GM18507 (cell line): Measurements from ENCODE around the gene SMO.

Experiments
- DNase-seq: peaks from one replicate; pipeline ENCODE4 v3.0.0; 2011; ENCODE audit warnings: low read depth; ENCODE audit not compliant: insufficient read length; ENCODE audit errors: extremely low spot score
- FAIRE-seq: peaks from 2 replicates; lab custom pipeline; 2011; peaks lifted over from hg19 to GRCh38; lab: Jason Lieb, UNC

SMO gene

GRCh38 chr7:129188372-129188891 lies at the start of gene SMO:
Gene SMO, plus strand, starts transcription at chr7:129188633. Its CDS starts 519 bp downstream, at chr7:129189152.
- FAIRE-seq, result no peak
- DNase-seq, result no peak

DNA sequence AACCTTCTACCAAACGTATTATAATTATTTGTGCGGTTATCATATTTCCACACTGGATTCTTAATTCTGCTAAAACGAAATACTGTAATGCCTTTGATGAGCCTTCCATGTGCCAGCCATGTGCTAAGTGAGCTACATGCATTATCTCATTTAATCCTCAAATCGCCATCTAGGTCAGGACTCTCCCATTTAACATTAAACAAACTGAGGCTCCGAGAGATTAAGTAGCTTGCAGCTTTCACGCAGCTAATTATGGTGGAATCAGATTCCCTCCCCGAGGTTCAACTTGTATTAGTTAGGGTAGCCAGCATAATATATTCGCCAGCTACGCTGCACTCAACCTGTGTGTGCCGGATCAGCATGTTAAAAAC lies 44.7 kb upstream of the SMO start:
- no peak for DNase-seq
- FAIRE-seq, result no peak

- peak; percentile 46 for FAIRE-seq
- DNase-seq, result peak; percentile 81
These were observed 44.2 kb upstream of the SMO start, which contains the start of gene TSPAN33 for GRCh38 chr7:129144095-129144833. Gene TSPAN33, plus strand, starts transcription at chr7:129144707. Its CDS starts 274 bp downstream, at chr7:129144981.

DNA sequence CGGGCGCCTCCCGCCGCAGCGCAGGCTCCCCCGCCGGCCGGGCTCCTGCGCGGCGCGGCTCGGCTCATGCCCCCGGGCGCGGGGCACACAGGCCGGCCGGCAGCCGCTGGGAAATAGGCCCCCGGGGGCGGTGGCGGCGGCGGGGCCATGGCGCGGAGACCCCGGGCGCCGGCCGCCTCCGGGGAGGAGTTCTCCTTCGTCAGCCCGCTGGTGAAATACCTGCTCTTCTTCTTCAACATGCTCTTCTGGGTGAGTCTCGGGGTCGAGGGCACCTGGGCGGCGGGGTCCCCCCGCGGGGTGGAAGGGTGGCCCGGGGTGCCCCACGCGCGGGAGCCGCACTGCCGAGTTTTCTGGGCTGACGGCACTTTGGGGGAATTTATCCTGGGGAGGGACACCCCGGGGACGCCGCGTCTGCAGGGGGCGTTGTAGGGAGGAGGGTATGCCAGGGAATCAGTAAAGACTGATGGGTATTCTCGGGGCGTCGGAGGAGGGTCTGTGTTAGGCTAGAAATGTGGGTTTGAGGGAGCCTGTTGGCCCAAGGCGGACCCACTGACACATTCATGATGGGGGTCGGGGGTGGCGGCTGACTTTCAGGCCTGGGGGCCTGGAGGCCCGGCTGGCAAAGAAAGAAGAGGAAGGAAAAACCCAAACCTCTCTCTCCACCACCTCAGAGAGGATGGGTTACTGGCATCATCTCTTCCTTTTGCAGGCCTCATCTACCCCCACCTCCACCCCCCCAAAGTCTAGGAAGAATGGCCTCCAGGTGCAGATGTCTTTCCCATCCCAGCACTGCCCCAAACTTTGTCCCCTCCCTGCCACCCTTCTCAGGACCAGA lies 43.4 kb upstream of the SMO start:
- DNase-seq, result no peak
- FAIRE-seq, result peak; percentile 56

GRCh38 chr7:129146237-129146979 lies 42.0 kb upstream of the SMO start:
- FAIRE-seq, result peak; percentile 89
- DNase-seq, result no peak

DNA sequence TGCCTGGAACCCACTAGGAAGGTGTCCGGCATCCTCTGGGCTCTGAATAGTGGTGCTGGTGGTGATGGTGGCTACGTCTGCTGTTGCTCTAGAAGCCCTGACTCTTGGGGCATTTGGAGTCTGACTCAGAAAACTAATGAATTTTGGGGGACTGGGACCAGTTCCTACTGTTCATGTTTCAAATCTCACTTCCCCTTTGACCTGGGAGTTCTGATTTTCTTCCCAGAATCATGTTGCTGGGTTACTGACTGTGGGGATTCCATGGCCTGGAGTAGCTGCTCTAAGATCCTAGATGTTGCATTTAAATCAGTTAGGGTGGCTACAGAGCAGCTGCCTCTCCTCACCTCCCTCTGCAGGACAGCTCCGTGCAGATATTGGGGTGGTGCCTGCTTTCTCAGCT lies 40.7 kb upstream of the SMO start:
- FAIRE-seq (no peak), DNase-seq (no peak)

- no peak for FAIRE-seq
These were observed 38.9 kb upstream of the SMO start for GRCh38 chr7:129149511-129149910.

GRCh38 chr7:129150199-129150996 lies 38.0 kb upstream of the SMO start:
- DNase-seq (no peak), FAIRE-seq (no peak)

More at GRCh38 chr7:129149511-129149910, 38.9 kb upstream of the SMO start:
- no peak for DNase-seq

- FAIRE-seq (no peak), DNase-seq (no peak)
These were observed 30.8 kb upstream of the SMO start for GRCh38 chr7:129157651-129158050.

DNA sequence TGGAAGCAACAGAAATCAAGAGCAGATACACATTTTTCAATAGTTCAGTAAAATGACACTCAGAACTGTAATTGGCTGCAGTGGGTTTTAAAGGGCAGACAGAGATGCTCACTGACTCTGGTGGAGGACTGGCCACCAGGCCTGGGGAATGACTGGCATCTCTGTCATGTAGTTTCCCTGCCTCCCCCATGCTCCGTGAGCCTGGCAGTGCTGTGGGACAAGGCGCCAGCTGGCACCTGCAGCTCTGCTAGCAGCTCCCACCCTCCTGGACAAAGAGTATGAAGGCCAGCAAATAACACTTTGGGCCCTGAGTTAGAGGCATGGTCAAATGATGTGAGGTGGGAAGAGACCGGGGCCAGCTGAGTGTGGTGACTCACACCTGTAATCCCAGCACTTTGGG lies 28.9 kb upstream of the SMO start:
- FAIRE-seq (no peak), DNase-seq (no peak)

- no peak for FAIRE-seq
- no peak for DNase-seq
These were observed 28.1 kb upstream of the SMO start for GRCh38 chr7:129160161-129160905.

GRCh38 chr7:129161524-129162225 lies 26.8 kb upstream of the SMO start:
- no peak for FAIRE-seq
- DNase-seq, result no peak

GRCh38 chr7:129162732-129163131 lies 25.7 kb upstream of the SMO start:
- DNase-seq (no peak), FAIRE-seq (peak; percentile 64)

DNA sequence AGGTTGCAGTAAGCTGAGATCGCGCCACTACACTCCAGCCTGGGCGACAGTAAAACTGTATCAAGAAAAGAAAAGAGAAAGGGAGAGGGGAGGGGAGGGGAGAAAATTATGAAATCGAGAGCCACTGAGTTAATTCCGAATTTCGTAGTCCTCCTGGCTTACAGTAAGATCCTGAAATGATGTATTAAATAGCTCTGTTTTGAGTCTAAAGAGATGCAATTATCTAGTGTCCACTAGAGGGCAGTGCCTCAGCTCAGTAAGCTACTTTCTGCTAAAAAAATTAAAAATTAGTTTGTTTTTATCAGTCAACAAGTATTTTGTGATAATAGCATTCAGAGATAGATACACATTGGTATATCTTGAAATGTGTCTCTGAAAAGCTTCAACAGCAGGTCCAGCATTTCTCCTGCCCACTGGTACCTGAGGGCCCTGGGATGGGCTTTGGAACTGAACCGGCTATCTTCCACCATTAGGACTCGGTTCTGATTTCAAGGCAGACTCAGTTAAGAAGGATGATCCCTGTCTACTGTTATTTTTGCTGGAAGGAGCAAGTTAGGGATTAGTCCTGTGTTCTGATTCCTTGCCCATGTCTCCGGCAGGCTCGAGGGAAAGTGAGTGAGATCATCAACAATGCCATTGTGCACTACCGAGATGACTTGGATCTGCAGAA lies 24.4 kb upstream of the SMO start:
- FAIRE-seq, result peak; percentile 35
- DNase-seq, result no peak

- FAIRE-seq, result peak; percentile 81
- DNase-seq, result peak; percentile 33
These were observed 21.7 kb upstream of the SMO start for GRCh38 chr7:129166745-129167144.

- FAIRE-seq (no peak), DNase-seq (no peak)
These were observed 20.6 kb upstream of the SMO start for GRCh38 chr7:129167817-129168216.
